HEK293T (cell line): Measurements from ENCODE around the gene ASPRV1.

Source experiments
- CTCF ChIA-PET: fragments of 350-600 bp; formaldehyde crosslinking; extraction: SDS; loops from one replicate; lab custom pipeline; 2021; ENCODE audit warnings: antibody characterized with exemption, inconsistent platforms; lab: Yijun Ruan, JAX
- POLR2A ChIA-PET: fragments of 350-600 bp; formaldehyde crosslinking; extraction: SDS; loops from one replicate; lab custom pipeline; 2020; ENCODE audit warnings: antibody characterized with exemption, inconsistent platforms; lab: Yijun Ruan, JAX
- DNase-seq: peaks from one replicate; pipeline ENCODE4 v3.0.0; 2012; ENCODE audit warnings: mixed read lengths; ENCODE audit errors: extremely low spot score
- ARNT ChIP-seq: fragments of 450-650 bp; IDR thresholded peaks from 2 replicates; pipeline ENCODE4 v1.6.1; 2017; ENCODE audit warnings: mild to moderate bottlenecking
- BHLHE40 ChIP-seq: fragments of 450-650 bp; IDR thresholded peaks from 2 replicates; pipeline ENCODE4 v1.6.1; 2016; ENCODE audit warnings: mild to moderate bottlenecking, moderate library complexity, borderline replicate concordance
- CTBP1 ChIP-seq: fragments of 450-650 bp; IDR thresholded peaks from 2 replicates; pipeline ENCODE4 v1.6.1; 2016; ENCODE audit warnings: borderline replicate concordance
- ELF4 ChIP-seq: fragments of 450-650 bp; IDR thresholded peaks from 2 replicates; pipeline ENCODE4 v1.6.1; 2017; ENCODE audit warnings: antibody characterized with exemption
- FOXA1 ChIP-seq: fragments of 450-650 bp; IDR thresholded peaks from 2 replicates; pipeline ENCODE4 v1.6.1; 2016; ENCODE audit warnings: mild to moderate bottlenecking
- FOXK2 ChIP-seq: fragments of 450-650 bp; IDR thresholded peaks from 2 replicates; pipeline ENCODE4 v1.6.1; 2016; ENCODE audit warnings: mild to moderate bottlenecking
- FOXM1 ChIP-seq: fragments of 450-650 bp; IDR thresholded peaks from 2 replicates; pipeline ENCODE4 v1.6.1; 2017; ENCODE audit warnings: mild to moderate bottlenecking, borderline replicate concordance
- HDGF ChIP-seq: fragments of 450-650 bp; IDR thresholded peaks from 2 replicates; pipeline ENCODE4 v1.6.1; 2017; ENCODE audit warnings: antibody characterized with exemption, borderline replicate concordance
- L3MBTL2 ChIP-seq: fragments of 450-650 bp; conservative IDR thresholded peaks from 2 replicates; pipeline ENCODE4 v1.6.1; 2016; ENCODE audit warnings: mild to moderate bottlenecking
- LEF1 ChIP-seq: fragments of 450-650 bp; IDR thresholded peaks from 2 replicates; pipeline ENCODE4 v1.6.1; 2017; ENCODE audit warnings: mild to moderate bottlenecking, borderline replicate concordance
- NFRKB ChIP-seq: fragments of 450-650 bp; IDR thresholded peaks from 2 replicates; pipeline ENCODE4 v1.6.1; 2016; ENCODE audit warnings: mild to moderate bottlenecking, moderate library complexity
- PKNOX1 ChIP-seq: fragments of 450-650 bp; IDR thresholded peaks from 2 replicates; pipeline ENCODE4 v1.6.1; 2016
- SP1 ChIP-seq: fragments of 450-650 bp; IDR thresholded peaks from 2 replicates; pipeline ENCODE4 v1.6.1; 2017
- SUZ12 ChIP-seq: fragments of 450-650 bp; IDR thresholded peaks from 2 replicates; pipeline ENCODE4 v1.6.1; 2016; ENCODE audit warnings: mild to moderate bottlenecking
- TARDBP ChIP-seq: fragments of 450-650 bp; IDR thresholded peaks from 2 replicates; pipeline ENCODE4 v1.6.1; 2016
- ZNF384 ChIP-seq: fragments of 450-650 bp; IDR thresholded peaks from 2 replicates; pipeline ENCODE4 v1.6.1; 2016

Gene ASPRV1

DNA sequence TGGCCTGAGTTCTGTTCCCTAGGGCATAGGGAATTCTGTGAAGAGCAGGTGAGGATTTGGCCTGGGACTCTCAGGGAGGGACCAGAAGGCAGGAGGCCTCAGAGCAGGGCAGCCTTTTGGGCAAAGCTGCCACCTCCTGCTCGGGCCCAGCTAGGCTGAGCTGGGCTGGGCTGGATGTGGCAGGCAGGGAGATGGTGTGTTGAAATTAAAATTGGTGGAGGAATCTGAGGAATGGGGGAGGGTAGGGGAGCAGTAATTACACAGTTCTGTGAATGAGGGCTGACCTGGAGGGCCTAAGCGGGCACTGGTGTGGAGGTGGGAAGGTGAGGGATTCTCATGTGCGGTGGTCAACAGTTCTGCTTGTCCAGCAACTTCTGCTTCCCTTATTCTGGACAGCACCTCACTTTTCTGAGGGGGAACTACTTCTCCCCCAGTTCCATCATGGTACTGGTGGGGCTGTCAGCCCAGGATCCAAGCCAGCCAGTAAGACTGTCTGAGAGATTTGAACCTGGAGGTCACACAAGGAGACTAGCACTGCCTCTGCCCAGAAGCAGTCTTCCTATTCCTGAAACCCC is 22.0 kb upstream of the ASPRV1 start:
- CTCF ChIA-PET, result no interaction called here
- POLR2A ChIA-PET, result interaction anchor here (0.6 kb wide), 1 partner anchor 60 kb away, joined by 5 read pairs; no protein-coding TSS in a partner anchor
- DNase-seq, result no peak
- no peak for TF ChIP-seq TARDBP
- TF ChIP-seq PKNOX1, result no peak
- TF ChIP-seq HDGF, result no peak
- TF ChIP-seq ELF4, result no peak
- TF ChIP-seq BHLHE40, result no peak
- no peak for TF ChIP-seq FOXA1
- no peak for TF ChIP-seq LEF1
- TF ChIP-seq L3MBTL2, result no peak
- TF ChIP-seq FOXM1, result no peak
- TF ChIP-seq SP1, result no peak
- no peak for TF ChIP-seq CTBP1
- TF ChIP-seq ARNT, result no peak
- TF ChIP-seq SUZ12, result no peak
- TF ChIP-seq ZNF384, result no peak
- TF ChIP-seq NFRKB, result no peak
- no peak for TF ChIP-seq FOXK2

- CTCF ChIA-PET, result no interaction called here
- POLR2A ChIA-PET, result interaction anchor here (1.2 kb wide), 1 partner anchor 66 kb away, joined by 6 read pairs; the partner anchor contains the start of gene MXD1
- no peak for TF ChIP-seq LEF1
- no peak for TF ChIP-seq NFRKB
- no peak for TF ChIP-seq HDGF
- no peak for TF ChIP-seq FOXM1
- no peak for DNase-seq
Observed at GRCh38 chr2:69979902-69980807, 18.7 kb upstream of the ASPRV1 start.

DNA sequence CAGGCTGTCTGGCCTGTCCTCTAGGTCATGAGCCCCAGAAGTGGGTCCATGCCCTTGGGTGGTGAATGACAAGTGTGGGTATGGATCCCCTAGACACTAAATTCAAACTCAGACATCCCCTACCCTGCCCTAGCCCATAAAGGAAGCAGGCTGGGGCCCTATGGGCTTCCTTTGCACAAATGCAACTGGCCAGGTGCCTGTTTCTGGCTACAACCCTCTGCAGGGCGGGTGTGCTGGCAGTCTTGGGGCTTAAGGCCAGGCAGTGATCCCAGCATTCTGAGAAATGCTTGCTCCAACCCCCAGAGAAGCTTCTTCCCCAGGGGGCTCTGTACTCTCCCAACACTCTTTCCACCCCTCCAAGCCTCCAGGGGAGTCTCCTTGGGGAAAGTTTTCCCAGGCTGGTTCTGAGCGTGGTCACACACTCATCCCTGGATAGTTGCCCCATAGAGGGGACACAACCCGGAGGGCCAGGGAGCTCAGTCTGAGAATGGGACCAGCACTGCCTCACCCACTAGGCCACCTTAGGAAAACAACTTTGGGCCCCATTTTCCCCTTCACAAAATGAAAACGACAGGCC is 16.6 kb upstream of the ASPRV1 start:
- POLR2A ChIA-PET, result no interaction called here

DNA sequence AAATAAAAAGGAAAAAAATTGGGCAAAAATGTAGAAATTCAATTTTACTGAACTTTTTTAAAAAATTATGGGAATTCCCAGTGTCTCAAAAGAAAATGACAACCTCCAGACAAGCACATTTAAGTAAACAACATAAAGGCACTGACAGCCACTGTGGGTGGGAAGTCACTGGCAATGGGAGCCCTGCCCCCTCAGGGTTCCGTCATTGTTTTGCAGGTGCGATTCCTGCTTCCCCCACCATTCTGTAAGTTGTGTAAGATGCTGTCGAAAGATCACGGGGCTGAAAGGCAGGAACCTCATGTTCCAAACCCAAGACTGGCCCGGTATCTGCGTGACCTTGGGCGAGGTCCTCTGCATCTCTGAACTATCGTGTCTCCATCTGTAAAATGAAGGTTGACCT is 15.8 kb upstream of the ASPRV1 start:
- DNase-seq, result no peak
- TF ChIP-seq TARDBP (no peak), HDGF (no peak), ZNF384 (no peak)
- CTCF ChIA-PET, result no interaction called here
- POLR2A ChIA-PET, result no interaction called here

More for the DNA sequence above, 16.6 kb upstream of the ASPRV1 start:
- CTCF ChIA-PET, result interaction anchor here (0.6 kb wide), 1 partner anchor 143 kb away, joined by 5 read pairs; no protein-coding TSS in a partner anchor
- DNase-seq, result no peak
- no peak for TF ChIP-seq ZNF384

- no peak for TF ChIP-seq CTBP1
- no peak for TF ChIP-seq SP1
- TF ChIP-seq FOXM1, result no peak
- no peak for TF ChIP-seq TARDBP
- TF ChIP-seq NFRKB, result no peak
- no peak for TF ChIP-seq FOXA1
- no peak for TF ChIP-seq BHLHE40
- no peak for TF ChIP-seq ZNF384
- no peak for TF ChIP-seq FOXK2
- TF ChIP-seq ELF4, result no peak
- no peak for DNase-seq
- POLR2A ChIA-PET, result no interaction called here
- CTCF ChIA-PET, result no interaction called here
Observed at GRCh38 chr2:69975853-69976462, 14.5 kb upstream of the ASPRV1 start.

- TF ChIP-seq SP1 (no peak), FOXK2 (no peak), SUZ12 (no peak), ELF4 (no peak), HDGF (no peak), ARNT (no peak), PKNOX1 (no peak), CTBP1 (no peak), L3MBTL2 (no peak), BHLHE40 (no peak)
- DNase-seq, result no peak
- ChIA-PET POLR2A (no interaction called here), CTCF (interaction anchor here (0.7 kb wide), 1 partner anchor 31 kb away, joined by 3 read pairs; no protein-coding TSS in a partner anchor)
Observed at GRCh38 chr2:69975136-69975852, 13.9 kb upstream of the ASPRV1 start.
